ENCODE results near the gene BACE2.
"Not testable (repeated sequence)": the region's sequence is repeated elsewhere in the genome, so short reads cannot be mapped to it uniquely, and the experiment has no call there.

The BACE2 gene

GRCh38 chr21:41217671-41218385 is 49.9 kb downstream of the BACE2 start:
- DNase-seq = no peak

- DNase-seq = no peak
Measured at GRCh38 chr21:41219498-41220207, 51.7 kb downstream of the BACE2 start.

GRCh38 chr21:41220208-41220733 is 52.3 kb downstream of the BACE2 start:
- DNase-seq = no peak

- no peak for DNase-seq
Measured at GRCh38 chr21:41222247-41223068, 54.5 kb downstream of the BACE2 start.

- no peak for DNase-seq
Measured at GRCh38 chr21:41226853-41227252, 58.9 kb downstream of the BACE2 start.

GRCh38 chr21:41227357-41228005 is 59.5 kb downstream of the BACE2 start:
- DNase-seq = no peak

GRCh38 chr21:41228006-41228370 is 60.0 kb downstream of the BACE2 start:
- DNase-seq = no peak

GRCh38 chr21:41228492-41228891 is 60.5 kb downstream of the BACE2 start:
- DNase-seq = no peak

- no peak for DNase-seq
Measured at GRCh38 chr21:41228958-41229357, 61.0 kb downstream of the BACE2 start.

GRCh38 chr21:41229509-41230248 is 61.7 kb downstream of the BACE2 start:
- DNase-seq = no peak

GRCh38 chr21:41230497-41230896 is 62.5 kb downstream of the BACE2 start:
- no peak for DNase-seq

GRCh38 chr21:41231060-41231459 is 63.1 kb downstream of the BACE2 start:
- DNase-seq = no peak

GRCh38 chr21:41232013-41232412 is 64.1 kb downstream of the BACE2 start:
- no peak for DNase-seq

- DNase-seq = no peak
Measured at GRCh38 chr21:41233916-41234315, 66.0 kb downstream of the BACE2 start.

- no peak for DNase-seq
Measured at GRCh38 chr21:41234569-41234968, 66.6 kb downstream of the BACE2 start.

- DNase-seq = no peak
Measured at GRCh38 chr21:41235201-41235600, 67.2 kb downstream of the BACE2 start.

GRCh38 chr21:41236352-41236973 is 68.5 kb downstream of the BACE2 start:
- DNase-seq = no peak

GRCh38 chr21:41238081-41238796 is 70.3 kb downstream of the BACE2 start:
- not testable (repeated sequence) for DNase-seq

- no peak for DNase-seq
Measured at GRCh38 chr21:41240040-41240439, 72.1 kb downstream of the BACE2 start.

GRCh38 chr21:41241341-41241740 is 73.4 kb downstream of the BACE2 start:
- no peak for DNase-seq

- DNase-seq = no peak
Measured at GRCh38 chr21:41242238-41242829, 74.4 kb downstream of the BACE2 start.
